Measurements from ENCODE around the gene TMPRSS9. TPM values are rescaled to one million over a fixed set of nuclear protein-coding genes. Genes with fewer than 3 reads are reported as not detected.

TMPRSS9 gene
- total RNA-seq, 4 donors from 2014 or later, result 0.13 to 0.78 TPM; not detected in 2

- no peaks in the 10 kb centered on the region for H3K9me3 ChIP-seq
- TF ChIP-seq CTCF (IDR thresholded peaks at IDR 0.05) (no peak), POLR2A (IDR thresholded peaks at IDR 0.05) (no peak)
- intact Hi-C loops (cut with DNase I), result loop anchor here (10.0 kb wide), 1 partner anchor 156 kb away; no protein-coding TSS in a partner anchor
- 48 to 53% methylated on average over 18 of the region's 18 CpGs for WGBS, 2 donors
- H3K36me3 ChIP-seq, result no peaks in the 10 kb centered on the region
- no peaks in the 10 kb centered on the region for H3K27me3 ChIP-seq
- DNase-seq, result no peak
- no peak overlapping the region for H3K27ac ChIP-seq
- H3K4me1 ChIP-seq, result no peaks in the 10 kb centered on the region
- no peak overlapping the region for H3K4me3 ChIP-seq (replicated peaks in 1 of 3)
Measured at GRCh38 chr19:2381148-2381820, 21.2 kb downstream of the TMPRSS9 start.

GRCh38 chr19:2382530-2383222 lies 22.6 kb downstream of the TMPRSS9 start:
- Histone ChIP-seq H3K36me3 (no peaks in the 10 kb centered on the region), H3K4me1 (no peaks in the 10 kb centered on the region), H3K27me3 (no peaks in the 10 kb centered on the region), H3K9me3 (no peaks in the 10 kb centered on the region), H3K27ac (no peak overlapping the region), H3K4me3 (replicated peaks in 1 of 3) (no peak overlapping the region)
- intact Hi-C loops (cut with DNase I), result loop anchor here (10.0 kb wide), 1 partner anchor 158 kb away; no protein-coding TSS in a partner anchor
- 85 to 88% methylated on average over 12 to 13 of the region's 13 CpGs for WGBS, 2 donors
- TF ChIP-seq CTCF (IDR thresholded peaks at IDR 0.05) (no peak), POLR2A (IDR thresholded peaks at IDR 0.05) (no peak)
- DNase-seq, result no peak

- Histone ChIP-seq H3K27ac (no peak overlapping the region), H3K36me3 (no peaks in the 10 kb centered on the region), H3K9me3 (no peaks in the 10 kb centered on the region), H3K27me3 (no peaks in the 10 kb centered on the region), H3K4me3 (replicated peaks in 1 of 3) (no peak overlapping the region), H3K4me1 (no peaks in the 10 kb centered on the region)
- TF ChIP-seq POLR2A (IDR thresholded peaks at IDR 0.05) (no peak), CTCF (IDR thresholded peaks at IDR 0.05) (no peak)
- DNase-seq, result no peak
- intact Hi-C loops (cut with DNase I), result loop anchor here (10.0 kb wide), 1 partner anchor 160 kb away; no protein-coding TSS in a partner anchor
- WGBS, 2 donors, result 34 to 52% methylated on average over 19 to 24 of the region's 37 CpGs
Measured at GRCh38 chr19:2385053-2385721, 25.1 kb downstream of the TMPRSS9 start.

GRCh38 chr19:2387367-2388288 lies 27.6 kb downstream of the TMPRSS9 start:
- DNase-seq, result no peak
- peaks cover 5 to 6% of the 10 kb centered on the region in 2 donors for H3K4me1 ChIP-seq
- H3K36me3 ChIP-seq, result no peaks in the 10 kb centered on the region
- 73% methylated on average over 20 of the region's 20 CpGs for WGBS, 2 donors
- H3K9me3 ChIP-seq, result no peaks in the 10 kb centered on the region
- H3K27ac ChIP-seq, result no peak overlapping the region
- intact Hi-C loops (cut with DNase I), result loop anchor here (10.0 kb wide), 1 partner anchor 163 kb away; no protein-coding TSS in a partner anchor
- TF ChIP-seq CTCF (IDR thresholded peaks at IDR 0.05) (no peak), POLR2A (IDR thresholded peaks at IDR 0.05) (no peak)
- no peak overlapping the region for H3K4me3 ChIP-seq (replicated peaks in 1 of 3)
- H3K27me3 ChIP-seq, result no peaks in the 10 kb centered on the region

Data from thyroid gland (tissue), 4 donors.